T47D (cell line): ENCODE data around the gene SH2D6.

Experiments used
- DNase-seq, 2 experiments: peaks; one replicate each; pipeline versions ENCODE4 v3.0.0 to v3.0.0-alpha.2; 2011 to 2012; ENCODE audit warnings: low read depth in 1 of 2, low spot score in 1 of 2
- JUND ChIP-seq: IDR thresholded peaks from 2 replicates; pipeline ENCODE4 v1.6.1; 2012; ENCODE audit warnings: low read depth
- in situ Hi-C: cut with HindIII; loops from 2 replicates; pipeline ENCODE4 v1.10.0; 2016; ENCODE audit warnings: low sequenced_read_pairs, low pct_unique_long_range_greater_than_20kb

The SH2D6 gene

DNA sequence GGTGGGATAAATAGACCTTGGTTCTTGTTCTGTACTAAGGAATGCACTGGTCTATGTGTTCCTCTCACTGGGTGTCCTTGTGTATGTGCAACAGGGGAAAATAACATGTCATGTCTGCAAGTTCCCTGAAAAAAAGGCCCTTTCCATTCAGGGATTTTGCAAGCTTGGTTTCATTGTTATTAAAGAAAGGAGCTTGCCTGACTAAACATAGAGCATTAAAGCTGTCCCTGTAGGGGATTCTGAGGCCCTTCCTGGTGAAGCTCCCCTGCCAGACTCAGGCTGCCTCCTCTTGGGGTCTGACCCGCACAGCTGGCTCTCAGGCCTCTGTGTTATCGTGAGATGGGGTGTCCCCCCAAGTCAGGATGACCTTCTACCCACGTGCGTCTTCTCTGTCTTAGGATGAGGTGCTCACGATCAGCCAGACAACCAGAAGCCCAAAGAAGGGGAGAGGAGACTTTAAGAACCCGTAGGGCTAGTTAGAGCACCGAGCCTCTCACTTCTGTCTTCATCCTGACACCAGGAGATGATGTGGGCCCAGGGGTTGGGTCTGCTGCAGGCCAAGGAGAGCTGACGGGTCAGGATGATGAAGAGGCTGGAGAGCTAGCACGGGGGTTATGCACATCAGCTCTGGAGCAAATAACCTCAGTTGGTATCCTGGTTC is 29.5 kb upstream of the SH2D6 start:
- no peak for TF ChIP-seq JUND
- in situ Hi-C loops = no loop called here

DNA sequence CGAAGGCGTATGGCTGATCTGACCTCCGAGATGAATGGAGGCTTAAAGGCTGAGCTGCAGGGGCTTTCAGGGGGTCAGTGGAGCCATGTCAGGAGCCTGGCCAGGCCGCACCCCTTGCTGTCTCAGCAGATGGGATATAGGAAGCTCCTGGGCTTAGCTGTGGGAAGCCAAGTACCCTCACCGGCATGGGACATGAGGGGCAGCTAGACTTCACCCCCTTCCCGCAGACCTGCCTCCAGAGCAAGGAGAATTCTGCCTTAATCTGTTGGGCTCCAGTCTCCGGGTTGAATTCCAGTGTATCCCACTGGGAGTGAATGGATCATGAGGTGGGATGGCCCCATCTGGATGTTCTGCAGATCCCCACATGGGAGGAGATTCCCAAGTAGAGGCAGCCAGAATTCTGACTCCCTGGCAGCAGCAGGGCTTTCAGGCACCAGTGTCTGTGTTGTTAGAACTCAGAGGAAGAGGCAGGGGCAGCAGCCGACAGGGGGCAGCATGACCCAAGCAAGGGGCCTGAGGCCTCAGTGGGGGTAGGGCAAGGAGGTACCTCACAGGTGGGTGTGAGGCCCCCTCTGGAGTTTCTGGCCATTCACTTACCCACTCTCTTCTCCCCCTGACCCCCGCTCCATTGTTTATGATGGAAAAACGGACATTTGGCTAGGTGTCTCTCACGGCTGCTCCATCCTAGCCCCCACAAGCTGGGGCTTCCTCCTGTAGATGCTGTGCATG is 27.4 kb upstream of the SH2D6 start:
- DNase-seq = peak in 1 of 2 experiments; percentile 57
- in situ Hi-C loops = no loop called here

More for the DNA sequence above, 29.5 kb upstream of the SH2D6 start:
- no peak for DNase-seq

GRCh38 chr2:85393836-85394235 is 24.7 kb upstream of the SH2D6 start:
- DNase-seq = no peak
- TF ChIP-seq JUND = no peak

More for the DNA sequence above, 27.4 kb upstream of the SH2D6 start:
- no peak for TF ChIP-seq JUND

GRCh38 chr2:85394261-85394681 is 24.2 kb upstream of the SH2D6 start:
- TF ChIP-seq JUND = no peak
- peak in 1 of 2 experiments; percentile 36 for DNase-seq
- in situ Hi-C loops = no loop called here

More at GRCh38 chr2:85393836-85394235, 24.7 kb upstream of the SH2D6 start:
- in situ Hi-C loops = no loop called here

DNA sequence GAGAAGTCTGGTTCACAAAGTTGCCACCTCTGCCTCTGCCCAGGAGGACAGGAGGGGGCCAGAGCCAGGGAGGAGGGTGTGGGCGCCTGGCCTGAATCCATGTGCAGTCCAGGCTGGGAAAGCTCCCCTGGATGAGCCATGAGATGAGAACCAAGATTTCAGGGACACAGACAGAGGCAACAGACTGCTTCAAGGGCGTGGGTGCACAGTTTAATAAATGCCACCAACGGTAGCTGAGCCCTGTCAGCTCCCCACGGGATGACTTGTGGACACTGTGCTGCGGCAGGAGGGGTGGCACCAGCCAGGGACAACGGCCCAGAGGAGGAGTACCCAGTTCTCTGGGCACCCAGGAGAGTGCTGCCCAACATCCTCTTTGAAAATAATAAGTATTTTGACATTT is 23.5 kb upstream of the SH2D6 start:
- in situ Hi-C loops = no loop called here
- TF ChIP-seq JUND = no peak
- no peak for DNase-seq

DNA sequence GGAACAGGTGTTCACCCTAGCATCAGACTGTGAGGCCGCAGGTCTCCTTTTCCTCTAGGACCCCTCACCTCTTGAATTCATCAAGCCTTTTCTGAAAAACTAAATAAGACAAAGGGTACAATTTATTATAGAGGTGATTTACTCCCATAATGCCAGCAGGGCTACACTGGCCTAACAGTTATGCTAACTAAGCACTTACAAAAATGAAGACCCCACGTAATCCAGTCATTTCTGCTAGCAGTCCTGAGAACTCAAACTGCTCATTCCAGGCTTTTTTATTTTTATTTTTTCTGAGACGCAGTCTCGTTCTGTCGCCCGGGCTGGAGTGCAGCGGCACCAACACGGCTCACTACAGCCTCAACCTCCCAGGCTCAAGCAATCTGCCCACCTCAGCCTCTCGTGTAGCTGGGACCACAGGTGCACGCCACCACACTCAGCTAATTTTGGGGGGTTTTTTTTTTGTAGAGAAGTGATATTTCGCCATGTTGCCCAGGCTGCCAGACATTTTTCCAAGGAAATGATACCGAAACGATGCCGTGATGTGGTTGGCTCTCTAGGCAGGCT is 22.5 kb upstream of the SH2D6 start:
- TF ChIP-seq JUND = no peak
- no peak for DNase-seq
- in situ Hi-C loops = no loop called here

GRCh38 chr2:85396531-85397470 is 21.7 kb upstream of the SH2D6 start:
- in situ Hi-C loops = no loop called here
- peak in 1 of 2 experiments; percentile 80 for DNase-seq
- peak; percentile 37; the same call in 1 of the 2 replicates for TF ChIP-seq JUND

DNA sequence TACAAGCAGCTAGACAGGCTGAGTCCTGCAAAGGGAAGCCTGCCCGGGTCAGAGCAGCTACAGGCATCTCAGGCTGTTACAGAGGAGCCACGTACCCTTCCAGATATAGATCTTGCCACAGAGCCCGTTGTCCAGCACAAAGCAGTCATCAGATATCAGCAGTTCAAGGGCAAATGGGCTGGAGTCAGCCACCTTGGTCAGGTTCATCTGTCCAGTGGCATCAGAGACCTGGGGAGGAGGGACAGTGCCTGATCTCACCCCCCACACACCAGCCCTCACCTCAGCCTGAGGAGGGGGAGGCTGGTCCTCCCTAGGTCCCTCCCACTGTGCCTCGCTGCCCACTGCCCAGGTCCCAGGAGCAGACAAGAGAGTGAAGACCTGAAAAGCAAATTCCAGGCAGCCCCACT is 20.6 kb upstream of the SH2D6 start:
- in situ Hi-C loops = no loop called here
- no peak for DNase-seq
- TF ChIP-seq JUND = no peak

DNA sequence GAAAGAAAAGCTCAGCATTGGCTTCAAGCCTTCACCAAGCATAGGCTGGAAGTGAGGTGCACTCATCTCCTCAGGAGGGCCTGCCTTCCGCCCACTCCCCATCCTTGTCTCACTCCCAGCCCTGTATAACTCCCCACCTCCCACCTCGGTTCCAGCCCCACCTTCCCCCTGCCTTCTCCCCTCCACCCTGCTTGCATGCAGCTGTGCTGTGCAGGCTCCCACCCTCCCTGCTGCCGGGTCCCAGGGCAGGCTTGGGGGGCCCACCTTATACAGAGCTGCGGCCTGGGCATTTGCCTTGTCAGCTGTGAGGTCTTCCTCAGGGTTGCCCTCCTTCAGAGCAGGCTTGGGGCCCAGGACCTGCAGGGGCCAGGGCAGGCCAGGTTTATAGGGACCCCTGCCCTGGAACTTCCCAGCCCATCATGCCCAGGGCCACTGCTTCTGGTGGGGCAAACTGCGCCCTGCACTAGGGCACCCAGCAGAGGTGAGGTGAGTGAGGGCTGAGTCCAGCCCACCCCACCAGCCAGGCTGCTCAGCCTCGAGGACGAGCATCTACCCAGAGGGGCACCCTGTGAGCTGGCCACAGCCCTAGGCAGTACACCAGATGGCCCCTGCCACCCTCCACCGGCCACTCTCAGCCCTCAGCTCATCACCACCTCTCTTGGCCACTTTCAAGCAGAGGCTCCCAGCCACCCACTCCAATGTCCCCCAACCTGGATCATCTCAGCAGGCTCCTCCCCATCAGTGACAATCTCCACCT is 19.9 kb upstream of the SH2D6 start:
- no peak for DNase-seq
- in situ Hi-C loops = no loop called here
- TF ChIP-seq JUND = no peak

DNA sequence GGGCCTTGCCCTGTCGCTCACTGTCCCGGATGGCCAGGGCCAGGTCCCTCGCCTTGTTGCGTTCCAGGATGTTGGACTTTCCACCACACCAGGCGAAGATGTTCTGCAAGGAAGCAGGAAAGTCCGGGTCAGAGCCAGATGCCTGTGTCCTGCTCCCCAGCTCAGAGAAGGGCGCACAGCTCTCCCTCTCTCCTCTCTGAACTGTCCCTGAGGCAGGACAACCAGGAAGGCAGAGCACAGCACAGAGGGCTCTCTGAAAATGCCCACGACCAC is 19.4 kb upstream of the SH2D6 start:
- in situ Hi-C loops = no loop called here
- TF ChIP-seq JUND = no peak
- DNase-seq = no peak

- in situ Hi-C loops = no loop called here
- TF ChIP-seq JUND = no peak
- DNase-seq = no peak
Measured at GRCh38 chr2:85400023-85400422, 18.5 kb upstream of the SH2D6 start.
